GM18505 (cell line): Measurements from ENCODE around the gene GJC1.

Experiments
- ATAC-seq: cut with Tn5 transposase; IDR thresholded peaks from one replicate; pipeline ENCODE4 v1.9.1; 2021; ENCODE audit not compliant: unreplicated experiment
- POLR2A ChIP-seq: IDR thresholded peaks from 4 replicates; pipeline ENCODE4 v1.6.1; 2011; ENCODE audit warnings: borderline replicate concordance; ENCODE audit not compliant: insufficient read depth, insufficient read length; ENCODE audit errors: extremely low read depth

Gene GJC1

DNA sequence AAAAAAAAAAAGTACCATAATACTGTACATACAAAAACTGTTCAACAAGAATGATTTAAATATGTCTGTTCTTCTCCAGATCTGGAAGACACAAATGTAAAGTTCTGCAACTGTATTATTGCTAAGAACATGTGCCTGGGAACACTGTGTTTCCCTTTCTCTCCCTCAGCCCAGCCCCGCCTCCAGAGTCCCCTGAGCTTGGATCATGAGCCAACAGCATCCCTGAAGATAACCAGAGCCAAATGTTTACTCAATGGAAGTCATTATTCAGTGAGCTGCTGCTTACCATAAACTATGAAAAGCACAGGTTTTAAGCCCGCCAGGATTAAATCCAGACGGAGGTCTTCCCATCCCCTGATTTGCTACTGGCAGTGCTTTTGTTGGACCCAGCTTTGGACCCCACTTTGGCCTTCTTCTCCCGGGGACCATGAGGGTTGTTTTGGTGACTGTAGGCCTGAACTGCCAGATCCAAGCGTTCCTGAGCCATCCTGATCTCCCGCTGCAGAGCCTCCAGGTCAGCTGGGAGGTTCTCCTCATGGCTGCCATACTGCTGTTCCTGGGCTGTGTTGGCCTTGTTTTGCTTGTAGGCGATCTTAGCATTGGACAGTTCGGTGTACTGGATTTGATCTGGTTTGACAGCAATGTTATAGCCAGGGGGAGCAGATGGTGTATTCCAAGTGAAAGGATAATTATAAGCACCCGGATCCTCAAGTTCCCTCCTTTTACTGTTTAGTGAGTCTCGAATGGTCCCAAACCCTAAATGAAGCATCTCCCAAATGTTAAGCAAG, 25.6 kb downstream of the GJC1 start:
- no peak for TF ChIP-seq POLR2A
- ATAC-seq: no peak

DNA sequence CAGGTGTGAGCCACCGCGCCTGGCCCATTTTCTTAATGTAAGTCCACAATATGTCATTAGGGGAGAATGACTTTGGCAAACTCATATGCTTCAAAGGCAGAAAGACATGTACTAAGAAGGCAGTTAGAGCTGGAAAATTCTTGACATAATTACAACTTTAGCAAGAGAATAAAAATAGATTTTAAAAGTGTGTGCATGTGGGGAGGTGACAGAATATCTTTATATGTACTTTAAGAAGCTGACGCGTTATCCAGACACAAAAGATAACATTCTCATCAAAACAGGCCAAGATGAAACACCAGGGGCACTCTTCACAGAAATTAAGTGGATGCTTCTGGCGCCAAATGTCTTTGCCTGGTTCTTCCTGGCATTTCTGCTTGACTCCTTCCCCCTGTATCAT, 28.2 kb downstream of the GJC1 start:
- no peak for ATAC-seq
- no peak for TF ChIP-seq POLR2A

DNA sequence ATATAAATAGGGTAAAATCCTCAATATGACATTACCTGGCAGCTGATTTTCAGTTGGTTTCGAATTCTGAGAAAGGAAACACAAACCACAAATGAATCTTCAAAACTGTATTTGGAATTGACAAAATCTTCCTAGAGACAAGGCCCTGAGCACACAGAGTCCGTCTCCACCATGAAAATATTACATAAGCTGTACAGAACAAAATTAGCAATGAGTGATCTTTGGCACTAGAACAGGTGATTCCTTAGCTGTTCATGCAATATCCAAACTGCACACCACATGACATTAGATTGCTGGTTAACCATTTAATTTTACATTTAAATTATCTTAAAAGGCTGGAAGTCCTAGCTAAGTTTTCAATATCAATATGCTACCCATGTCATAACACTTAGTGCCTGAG, 31.7 kb downstream of the GJC1 start:
- no peak for ATAC-seq
- TF ChIP-seq POLR2A: no peak

DNA sequence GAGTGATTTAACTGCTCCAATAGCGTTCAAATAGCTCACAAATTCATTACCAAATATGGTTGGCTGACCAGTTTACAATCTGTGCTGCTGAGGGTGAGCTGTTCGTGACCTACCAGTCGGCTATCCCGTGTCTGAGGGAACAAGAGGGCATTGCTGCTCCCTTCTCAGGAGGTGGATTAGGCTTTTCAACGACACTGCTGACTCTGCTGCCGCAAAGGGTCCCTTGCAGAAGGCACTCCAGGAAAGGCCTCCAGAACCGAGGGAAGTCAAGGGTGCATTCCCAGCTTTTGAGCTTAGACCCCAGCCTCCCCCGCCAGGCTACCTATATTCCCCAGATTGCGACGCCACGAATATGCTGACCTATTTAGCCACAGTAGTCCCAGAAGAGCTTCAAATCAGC, 32.3 kb downstream of the GJC1 start:
- TF ChIP-seq POLR2A: no peak

DNA sequence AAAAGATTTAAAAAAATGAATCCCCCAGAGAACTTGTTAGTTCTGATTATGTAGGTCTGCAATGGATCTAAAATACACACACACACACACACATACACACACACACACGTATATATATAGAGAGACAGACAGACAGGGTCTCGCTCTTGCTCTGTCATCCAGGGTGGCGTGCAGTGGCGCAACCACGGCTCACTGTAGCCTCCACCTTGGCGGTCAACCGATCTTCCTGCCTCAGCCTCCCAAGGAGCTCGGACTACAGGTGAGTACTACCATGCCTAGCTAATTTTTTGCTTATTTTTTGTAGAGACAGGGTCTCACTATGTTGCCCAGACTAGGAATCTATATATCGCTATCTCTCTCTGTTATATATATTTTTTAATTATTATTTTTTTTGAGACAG, 33.4 kb downstream of the GJC1 start:
- ATAC-seq: no peak
- TF ChIP-seq POLR2A: no peak

More for the DNA sequence above, 32.3 kb downstream of the GJC1 start:
- ATAC-seq: no peak

DNA sequence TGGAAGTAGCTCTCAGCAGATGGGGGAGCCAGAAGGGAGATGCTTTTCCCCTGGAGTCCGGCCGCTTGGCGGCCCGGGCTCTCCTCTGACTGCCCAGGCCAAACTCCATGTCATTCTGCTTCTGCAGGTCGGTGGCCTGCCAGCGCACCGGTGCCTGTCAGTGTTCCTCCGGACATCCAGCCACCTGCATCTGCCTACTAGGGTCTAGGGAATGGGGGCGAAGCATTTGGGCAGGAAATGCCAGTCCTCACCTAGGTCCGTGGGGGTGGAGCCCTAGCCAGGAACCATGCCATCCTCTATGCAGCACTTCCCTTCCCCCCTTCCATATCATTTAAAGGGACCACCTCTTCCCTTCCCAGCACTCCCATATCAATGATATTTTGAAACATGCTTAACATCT, 34.2 kb downstream of the GJC1 start:
- no peak for ATAC-seq
- TF ChIP-seq POLR2A: no peak

DNA sequence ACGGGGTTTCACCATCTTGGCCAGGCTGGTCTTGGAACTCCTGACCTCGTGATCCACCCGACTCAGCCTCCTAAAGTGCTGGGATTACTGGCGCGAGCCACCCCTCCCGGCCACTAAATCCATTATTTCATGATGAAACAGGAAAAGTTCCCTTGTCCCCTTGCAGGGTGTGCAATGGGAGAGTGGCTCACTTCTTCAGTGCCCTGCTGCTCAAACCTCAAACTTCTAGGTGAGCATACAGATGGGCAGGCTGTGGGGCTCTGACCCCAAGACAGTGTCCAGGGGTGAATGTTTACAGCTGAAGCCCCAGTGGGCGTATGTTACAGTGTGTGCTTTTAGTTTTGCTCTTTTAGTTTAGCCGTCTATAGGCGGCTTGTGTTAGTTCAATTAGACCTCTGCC, 34.7 kb downstream of the GJC1 start:
- no peak for ATAC-seq
- no peak for TF ChIP-seq POLR2A

DNA sequence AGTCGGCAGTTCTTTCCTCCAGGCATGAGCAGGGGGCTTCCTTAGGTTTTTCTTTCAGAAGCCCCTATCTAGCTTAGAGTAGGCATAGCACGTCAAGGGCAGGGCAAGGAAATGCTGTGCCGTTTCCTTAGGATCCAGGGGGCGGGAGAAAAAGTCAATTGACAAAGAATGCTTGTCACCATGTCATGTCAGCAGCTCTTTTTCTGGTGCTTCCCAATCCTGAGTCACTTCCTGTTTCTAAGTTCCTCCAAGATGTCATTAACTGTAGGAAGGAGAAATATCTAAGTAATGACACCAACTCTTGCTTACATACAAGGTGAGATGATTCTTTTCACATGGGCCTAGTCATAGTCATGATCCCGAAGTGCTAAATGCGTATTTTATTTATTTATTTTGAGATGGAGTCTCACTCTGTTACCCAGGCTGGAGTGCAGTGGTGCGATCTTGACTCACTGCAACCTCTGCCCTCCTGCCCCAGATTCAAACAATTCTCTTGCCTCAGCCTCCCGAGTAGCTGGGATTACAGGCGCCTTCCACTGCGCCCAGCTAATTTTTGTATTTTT, 35.2 kb downstream of the GJC1 start:
- no peak for ATAC-seq
- TF ChIP-seq POLR2A: no peak

DNA sequence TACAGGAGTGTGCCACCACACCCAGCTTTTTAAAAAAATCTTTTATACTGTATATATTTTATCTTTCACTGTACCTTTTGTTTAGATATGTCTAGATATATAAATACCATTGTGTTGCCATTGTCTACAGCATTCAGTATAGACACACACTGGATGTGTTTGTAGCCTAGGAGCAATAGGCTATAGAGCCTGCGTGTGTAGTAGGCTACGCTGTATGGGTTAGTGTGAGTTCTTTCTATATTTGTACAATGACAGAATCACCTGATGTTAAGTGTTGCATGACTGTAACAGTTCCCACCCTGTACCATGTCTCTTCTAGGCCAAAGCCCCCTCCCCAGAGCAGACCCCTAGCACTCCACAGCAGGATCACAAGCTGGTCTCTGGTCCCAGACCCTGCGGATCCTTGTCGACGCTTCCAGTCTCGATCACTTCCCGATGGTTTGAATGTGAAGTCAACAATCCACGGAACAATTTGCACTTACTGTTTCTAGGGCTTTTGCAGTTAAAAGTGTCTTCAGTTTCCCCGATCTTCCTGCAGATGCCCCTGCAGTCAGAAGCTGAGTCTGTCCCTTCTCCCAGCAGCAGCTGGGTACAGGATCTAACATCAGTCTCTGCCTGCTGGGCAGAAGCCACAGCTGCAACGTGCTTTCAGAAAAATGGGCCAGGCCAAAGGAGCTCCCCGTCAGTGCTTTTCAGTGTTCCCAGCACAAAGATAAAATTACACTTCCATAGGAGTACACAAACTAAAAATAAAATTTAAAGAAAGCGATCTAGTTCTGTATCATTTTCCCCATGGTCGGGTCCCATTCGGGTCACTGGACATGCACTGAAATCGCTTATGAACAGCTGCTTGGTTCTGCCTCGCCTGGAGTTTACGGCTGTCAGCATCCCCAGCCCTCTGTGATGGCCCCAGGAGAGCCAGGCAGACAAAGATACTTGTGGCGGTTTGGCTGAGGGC, 35.9 kb downstream of the GJC1 start:
- ATAC-seq: no peak
- no peak for TF ChIP-seq POLR2A

DNA sequence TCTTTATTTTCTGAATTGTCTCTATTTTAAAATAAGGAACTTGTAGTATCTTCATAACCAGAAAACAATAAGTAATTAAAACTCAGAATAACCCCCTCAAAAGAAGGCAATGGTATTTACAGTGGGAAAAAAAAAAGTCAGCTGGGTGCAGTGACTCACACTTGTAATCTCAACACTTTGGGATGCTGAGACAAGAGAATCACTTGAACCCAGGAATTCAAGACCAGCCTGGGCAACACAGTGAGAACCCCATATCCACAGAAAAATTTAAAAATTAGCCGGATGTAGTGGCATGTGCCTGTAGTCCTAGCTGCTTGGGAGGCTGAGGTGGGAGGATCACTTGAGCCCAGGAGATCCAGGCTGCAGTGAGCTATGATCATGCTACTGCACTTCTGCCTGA, 37.8 kb downstream of the GJC1 start:
- ATAC-seq: no peak
- TF ChIP-seq POLR2A: no peak

DNA sequence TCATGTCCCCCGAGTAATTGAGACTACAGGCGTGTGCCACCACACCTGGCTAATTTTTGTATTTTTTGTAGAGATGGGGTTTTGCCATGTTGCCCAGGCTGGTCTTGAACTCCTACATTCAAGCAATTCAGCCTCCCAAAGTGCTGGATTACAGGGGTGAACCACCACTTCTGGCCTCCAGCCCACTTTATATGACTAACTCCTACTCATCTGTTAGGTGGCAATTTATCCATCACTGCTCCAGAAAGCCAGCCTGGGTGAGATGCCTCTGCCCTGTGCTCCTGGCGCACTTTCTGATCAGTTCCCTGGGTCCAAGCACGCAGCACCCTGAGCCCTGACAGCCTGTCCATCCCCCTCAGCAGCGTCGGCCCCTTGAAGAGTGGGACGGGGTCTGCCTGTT, 41.9 kb downstream of the GJC1 start:
- ATAC-seq: no peak
- TF ChIP-seq POLR2A: no peak

DNA sequence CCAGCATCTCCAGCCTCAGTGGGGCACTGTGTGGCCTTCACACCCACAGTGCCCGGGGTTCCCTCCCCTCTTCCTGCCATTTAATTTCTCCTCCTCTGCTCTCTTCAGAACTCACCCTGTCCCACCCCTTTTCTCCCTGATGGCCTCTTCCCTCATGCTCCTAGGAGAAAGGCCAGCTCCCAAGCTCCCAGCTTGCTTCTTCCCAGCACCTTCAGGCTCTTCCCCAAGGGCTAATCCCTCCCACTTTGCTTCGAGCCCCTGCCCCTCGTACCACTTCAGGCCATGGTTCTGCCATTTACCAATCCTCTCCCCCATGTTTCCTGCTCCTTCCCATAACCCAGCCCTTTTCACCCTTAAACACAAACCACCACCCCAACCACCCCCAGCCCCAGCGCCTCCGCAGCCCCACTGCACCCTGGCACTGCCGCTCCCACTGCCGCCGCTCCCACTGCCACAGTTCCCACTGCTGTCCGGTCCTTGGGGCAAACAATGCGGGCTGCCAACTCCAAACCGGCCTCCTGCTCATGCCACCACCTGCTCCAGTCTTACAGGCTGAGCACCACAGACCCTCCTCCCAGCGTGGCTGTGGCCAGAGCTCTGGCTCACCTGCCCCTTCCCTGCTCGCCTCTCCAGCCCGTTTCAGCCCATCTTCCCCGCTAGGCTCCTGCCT, 42.7 kb downstream of the GJC1 start:
- ATAC-seq: no peak

DNA sequence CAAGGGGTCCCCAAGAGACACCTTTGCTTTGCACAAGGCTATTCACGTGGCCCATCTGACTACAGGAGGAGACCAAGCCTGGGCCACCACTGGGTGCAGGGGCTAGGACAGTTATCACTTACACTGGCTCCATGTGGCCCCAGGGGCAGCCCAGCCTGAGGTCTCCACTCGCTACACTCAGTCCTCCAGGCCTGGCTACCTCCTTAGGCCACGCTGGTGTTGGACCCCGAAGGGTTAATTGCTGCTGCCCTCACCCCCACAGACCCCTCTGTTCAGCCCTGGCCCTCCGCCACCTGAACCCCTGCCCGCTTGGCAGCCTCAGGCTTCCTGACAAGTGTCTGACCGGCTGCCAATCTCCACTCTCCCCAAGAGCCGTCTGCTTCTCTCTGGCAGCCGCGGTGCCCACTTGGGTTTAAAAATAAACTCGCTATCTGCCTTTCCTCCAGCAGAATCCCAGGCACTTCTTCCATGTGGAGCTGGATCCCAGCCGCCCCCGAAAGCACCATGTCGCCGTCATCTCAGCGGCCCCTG, 43.5 kb downstream of the GJC1 start:
- no peak for TF ChIP-seq POLR2A
- no peak for ATAC-seq

More for the DNA sequence above, 42.7 kb downstream of the GJC1 start:
- no peak for TF ChIP-seq POLR2A
